NAMALWA (cell line): Measurements from ENCODE around the gene ARHGEF12.

Experiments used
- DNase-seq: peaks from one replicate; pipeline ENCODE4 v3.0.0-alpha.2; 2015; ENCODE audit warnings: low spot score

ARHGEF12 gene

GRCh38 chr11:120335908-120336640 is at the start of gene ARHGEF12:
Gene ARHGEF12, plus strand, starts transcription at chr11:120336413. Its CDS starts 831 bp downstream, at chr11:120337244.
- DNase-seq: peak; percentile 74

GRCh38 chr11:120288021-120288420 is 48.2 kb upstream of the ARHGEF12 start:
- no peak for DNase-seq

- no peak for DNase-seq
Measured at GRCh38 chr11:120289426-120289825, 46.8 kb upstream of the ARHGEF12 start.

- DNase-seq: no peak
Measured at GRCh38 chr11:120290956-120291355, 45.3 kb upstream of the ARHGEF12 start.

- no peak for DNase-seq
Measured at GRCh38 chr11:120293038-120293800, 43.0 kb upstream of the ARHGEF12 start.

GRCh38 chr11:120294096-120294495 is 42.1 kb upstream of the ARHGEF12 start:
- DNase-seq: no peak

GRCh38 chr11:120295099-120295498 is 41.1 kb upstream of the ARHGEF12 start:
- DNase-seq: no peak

- no peak for DNase-seq
Measured at GRCh38 chr11:120296554-120296953, 39.7 kb upstream of the ARHGEF12 start.

- DNase-seq: no peak
Measured at GRCh38 chr11:120298461-120298860, 37.8 kb upstream of the ARHGEF12 start.

GRCh38 chr11:120302001-120302805 is 34.0 kb upstream of the ARHGEF12 start:
- DNase-seq: no peak

GRCh38 chr11:120303004-120303637 is 33.1 kb upstream of the ARHGEF12 start:
- peak; percentile 68 for DNase-seq

GRCh38 chr11:120304526-120304925 is 31.7 kb upstream of the ARHGEF12 start:
- peak; percentile 11 for DNase-seq

GRCh38 chr11:120305286-120305685 is 30.9 kb upstream of the ARHGEF12 start:
- DNase-seq: no peak

- no peak for DNase-seq
Measured at GRCh38 chr11:120306519-120307242, 29.5 kb upstream of the ARHGEF12 start.

GRCh38 chr11:120307476-120307875 is 28.7 kb upstream of the ARHGEF12 start:
- no peak for DNase-seq

- DNase-seq: no peak
Measured at GRCh38 chr11:120308081-120308480, 28.1 kb upstream of the ARHGEF12 start.

GRCh38 chr11:120310870-120311269 is 25.3 kb upstream of the ARHGEF12 start:
- no peak for DNase-seq

GRCh38 chr11:120314861-120315260 is 21.4 kb upstream of the ARHGEF12 start:
- no peak for DNase-seq

- DNase-seq: no peak
Measured at GRCh38 chr11:120316880-120317688, 19.1 kb upstream of the ARHGEF12 start.

GRCh38 chr11:120317689-120318480 is 18.3 kb upstream of the ARHGEF12 start:
- DNase-seq: no peak
